Fibroblast of peridontal ligament (primary cell): ENCODE results near the gene AGBL1.
"Not testable (repeated sequence)": the region's sequence is repeated elsewhere in the genome, so short reads cannot be mapped to it uniquely, and the experiment has no call there.

Source experiments
- DNase-seq: peaks from one replicate; pipeline ENCODE4 v3.0.0-alpha.2; 2010; ENCODE audit errors: extremely low read depth

The AGBL1 gene

GRCh38 chr15:86505951-86506350 is 426.3 kb downstream of the AGBL1 start:
- no peak for DNase-seq

GRCh38 chr15:86506401-86506800 is 426.7 kb downstream of the AGBL1 start:
- no peak for DNase-seq

GRCh38 chr15:86515625-86516024 is 436.0 kb downstream of the AGBL1 start:
- DNase-seq: no peak

- no peak for DNase-seq
Observed at GRCh38 chr15:86522721-86523120, 443.1 kb downstream of the AGBL1 start.

- DNase-seq: no peak
Observed at GRCh38 chr15:86526938-86527690, 447.4 kb downstream of the AGBL1 start.

- not testable (repeated sequence) for DNase-seq
Observed at GRCh38 chr15:86528094-86528493, 448.4 kb downstream of the AGBL1 start.

GRCh38 chr15:86538141-86538540 is 458.5 kb downstream of the AGBL1 start:
- DNase-seq: no peak

GRCh38 chr15:86540840-86541467 is 461.3 kb downstream of the AGBL1 start:
- DNase-seq: no peak

- no peak for DNase-seq
Observed at GRCh38 chr15:86541540-86541939, 461.9 kb downstream of the AGBL1 start.

GRCh38 chr15:86550075-86550474 is 470.4 kb downstream of the AGBL1 start:
- DNase-seq: no peak

GRCh38 chr15:86553108-86553507 is 473.4 kb downstream of the AGBL1 start:
- DNase-seq: no peak

GRCh38 chr15:86555098-86555497 is 475.4 kb downstream of the AGBL1 start:
- no peak for DNase-seq

- DNase-seq: no peak
Observed at GRCh38 chr15:86555939-86556338, 476.3 kb downstream of the AGBL1 start.

GRCh38 chr15:86556396-86557017 is 476.8 kb downstream of the AGBL1 start:
- no peak for DNase-seq

GRCh38 chr15:86557018-86557550 is 477.4 kb downstream of the AGBL1 start:
- no peak for DNase-seq

- no peak for DNase-seq
Observed at GRCh38 chr15:86558252-86558651, 478.6 kb downstream of the AGBL1 start.

- no peak for DNase-seq
Observed at GRCh38 chr15:86558686-86559085, 479.0 kb downstream of the AGBL1 start.

- DNase-seq: no peak
Observed at GRCh38 chr15:86568378-86568777, 488.7 kb downstream of the AGBL1 start.

GRCh38 chr15:86570738-86571137 is 491.1 kb downstream of the AGBL1 start:
- no peak for DNase-seq

GRCh38 chr15:86571873-86572272 is 492.2 kb downstream of the AGBL1 start:
- no peak for DNase-seq

- no peak for DNase-seq
Observed at GRCh38 chr15:86572368-86572841, 492.7 kb downstream of the AGBL1 start.

GRCh38 chr15:86573476-86573875 is 493.8 kb downstream of the AGBL1 start:
- no peak for DNase-seq

GRCh38 chr15:86588413-86588812 is 508.7 kb downstream of the AGBL1 start:
- no peak for DNase-seq
